T-cell (primary cell): Measurements from ENCODE around the gene PCDHA3. TPM values are rescaled to one million over a fixed set of nuclear protein-coding genes. Genes with fewer than 3 reads are reported as not detected.
"Not testable (repeated sequence)": the region's sequence is repeated elsewhere in the genome, so short reads cannot be mapped to it uniquely, and the experiment has no call there.

Experiments used
- ATAC-seq, 4 experiments: fragments of 200-7000 bp in 3 of 4; fragments of 150-1000 bp in 1 of 4; cut with Tn5 transposase; replicated peaks in 1 of 4; 1 replicate in 3 of 4; 2 replicates in 1 of 4; pipeline ENCODE4 v1.10.0; 2021; ENCODE audit warnings: moderate library complexity in 3 of 4, mild to moderate bottlenecking in 2 of 4, moderate number of reproducible peaks in 1 of 4
- CTCF ChIA-PET, 2 donors: fragments of 300-600 bp; sonication (Branson Sonifier 250); formaldehyde crosslinking; loops; one replicate each; lab custom pipeline; 2022; ENCODE audit warnings: antibody characterized with exemption in 2 of 2; lab: Charles Lee
- POLR2A ChIA-PET, 2 donors: fragments of 300-600 bp; sonication (Branson Sonifier 250); formaldehyde crosslinking; loops; one replicate each; lab custom pipeline; 2022; ENCODE audit warnings: antibody characterized with exemption in 2 of 2; lab: Charles Lee
- DNase-seq, 35 experiments: peaks; one replicate each; pipeline versions ENCODE4 v3.0.0 to v3.0.0-alpha.2; 2013 to 2023
- H3K27ac ChIP-seq: one replicate; pipeline ENCODE4 v1.5.1; 2013; ENCODE audit warnings: low read length
- H3K27me3 ChIP-seq, 2 experiments: replicated peaks in 1 of 2; 1 replicate in 1 of 2; 2 replicates in 1 of 2; pipeline versions ENCODE4 v1.6.1 to v1.7.0; 2013; ENCODE audit warnings: low read length in 1 of 2, mixed read lengths in 1 of 2; ENCODE audit not compliant: control insufficient read depth in 2 of 2, insufficient read depth in 2 of 2; ENCODE audit errors: extremely low read depth in 1 of 2
- H3K36me3 ChIP-seq, 2 donors: 1 replicate in 1 of 2; 2 replicates in 1 of 2; pipeline versions ENCODE4 v1.6.1 to v1.7.0; 2013; ENCODE audit warnings: low read length in 1 of 2; ENCODE audit not compliant: control insufficient read depth in 2 of 2, insufficient read depth in 1 of 2; ENCODE audit errors: extremely low read depth in 1 of 2
- H3K4me1 ChIP-seq, 2 experiments: 1 replicate in 1 of 2; 2 replicates in 1 of 2; pipeline versions ENCODE4 v1.6.1 to v1.7.0; 2013; ENCODE audit warnings: low read length in 2 of 2, mixed read lengths in 1 of 2; ENCODE audit not compliant: insufficient read depth in 2 of 2, control insufficient read depth in 1 of 2; ENCODE audit errors: extremely low read depth in 1 of 2
- H3K4me3 ChIP-seq, 2 donors: 1 replicate in 1 of 2; 2 replicates in 1 of 2; pipeline versions ENCODE4 v1.5.1 to v1.7.0; 2013; ENCODE audit warnings: mild to moderate bottlenecking in 2 of 2, low read length in 1 of 2, moderate library complexity in 1 of 2; ENCODE audit not compliant: control insufficient read depth in 1 of 2; ENCODE audit errors: extremely low read depth in 1 of 2
- H3K9me3 ChIP-seq: 2 replicates; pipeline ENCODE4 v1.7.0; 2013
- H3K27ac Mint-ChIP-seq, 2 donors: one replicate each; pipeline ENCODE4 v1.8.0; 2020 to 2021; ENCODE audit warnings: mild to moderate bottlenecking in 2 of 2, mixed read lengths in 2 of 2
- H3K27me3 Mint-ChIP-seq, 2 donors: one replicate each; pipeline ENCODE4 v1.8.0; 2021 to 2022; ENCODE audit warnings: mixed read lengths in 2 of 2
- H3K36me3 Mint-ChIP-seq: one replicate; pipeline ENCODE4 v1.8.0; 2021; ENCODE audit warnings: mixed read lengths
- H3K4me1 Mint-ChIP-seq, 3 donors: one replicate each; pipeline ENCODE4 v1.8.0; 2020 to 2022; ENCODE audit warnings: mixed read lengths in 3 of 3, mild to moderate bottlenecking in 1 of 3
- H3K4me3 Mint-ChIP-seq, 3 donors: one replicate each; pipeline ENCODE4 v1.8.0; 2020 to 2022; ENCODE audit warnings: mild to moderate bottlenecking in 3 of 3, mixed read lengths in 3 of 3, moderate library complexity in 3 of 3
- H3K9me3 Mint-ChIP-seq, 3 donors: one replicate each; pipeline ENCODE4 v1.8.0; 2020 to 2022; ENCODE audit warnings: mixed read lengths in 3 of 3
- WGBS: methylation state at CpG from one replicate; pipeline ENCODE4 v1.1.5; 2013; ENCODE audit warnings: missing lambda C conversion rate; ENCODE audit not compliant: insufficient coverage; 5-methylcytosine and 5-hydroxymethylcytosine counted together
- total RNA-seq, 35 experiments: library from RNA in 6 of 35; stranded (reverse) in 6 of 35; fragments of 120-200 nt in 1 of 35; gene quantifications; one replicate each; pipeline versions ENCODE4 v1.2.1 to v1.2.4 and lab custom pipeline; 2013 to 2026

The PCDHA3 gene
- total RNA-seq, 5 donors from 2014 or later (not counting 1 experiment from before 2014, with no cell fraction given), result not detected

DNA sequence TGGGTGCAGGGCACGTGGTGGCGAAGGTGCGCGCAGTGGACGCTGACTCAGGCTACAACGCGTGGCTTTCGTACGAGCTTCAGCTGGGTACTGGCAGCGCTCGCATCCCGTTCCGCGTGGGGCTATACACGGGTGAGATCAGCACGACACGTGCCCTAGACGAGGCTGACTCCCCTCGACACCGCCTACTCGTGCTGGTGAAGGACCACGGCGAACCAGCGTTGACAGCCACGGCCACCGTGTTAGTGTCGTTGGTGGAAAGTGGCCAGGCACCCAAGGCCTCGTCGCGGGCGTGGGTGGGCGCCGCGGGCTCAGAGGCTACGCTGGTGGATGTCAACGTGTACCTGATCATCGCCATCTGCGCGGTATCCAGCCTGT lies 4.2 kb upstream of the PCDHA3 start:
- no peaks in the 10 kb centered on the region for H3K36me3 ChIP-seq
- H3K9me3 Mint-ChIP-seq, result peaks cover 4 to 31% (median 30%) of the 10 kb centered on the region in 3 donors
- H3K27ac ChIP-seq, result no peak overlapping the region
- ChIA-PET POLR2A (no interaction called here), CTCF (no interaction called here)
- H3K4me1 Mint-ChIP-seq, result no peaks in the 10 kb centered on the region
- no peak for DNase-seq
- H3K9me3 ChIP-seq, result peaks cover 10% of the 10 kb centered on the region
- H3K27ac Mint-ChIP-seq, result no peak overlapping the region
- peak overlapping the region in 1 of 2 donors; percentile 15 for H3K4me3 ChIP-seq
- no peak overlapping the region for H3K4me3 Mint-ChIP-seq
- ATAC-seq, result no peak
- peaks cover 23 to 27% of the 10 kb centered on the region in 2 donors for H3K27me3 Mint-ChIP-seq
- H3K27me3 ChIP-seq, result peaks cover 0 to 27% of the 10 kb centered on the region in 2 experiments
- H3K4me1 ChIP-seq, result no peaks in the 10 kb centered on the region
- no peaks in the 10 kb centered on the region for H3K36me3 Mint-ChIP-seq
- WGBS, result 68% methylated on average over 39 of the region's 39 CpGs

DNA sequence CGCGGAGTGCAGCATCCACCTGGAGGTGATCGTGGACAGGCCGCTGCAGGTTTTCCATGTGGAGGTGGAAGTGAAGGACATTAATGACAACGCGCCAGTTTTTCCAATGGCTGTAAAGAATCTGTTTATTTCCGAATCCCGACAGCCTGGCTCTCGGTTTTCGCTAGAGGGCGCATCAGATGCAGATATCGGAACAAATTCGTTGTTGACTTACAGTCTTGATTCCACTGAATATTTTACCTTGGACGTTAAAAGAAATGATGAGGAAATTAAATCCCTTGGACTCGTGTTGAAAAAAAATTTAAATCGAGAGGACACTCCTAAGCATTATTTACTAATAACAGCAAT lies 611 bp downstream of the PCDHA3 start:
- peaks cover 22 to 26% of the 10 kb centered on the region in 2 donors for H3K27me3 Mint-ChIP-seq
- H3K36me3 ChIP-seq, result no peaks in the 10 kb centered on the region
- CTCF ChIA-PET, result no interaction called here
- ATAC-seq (no peak), DNase-seq (no peak)
- peaks cover 0 to 24% of the 10 kb centered on the region in 2 experiments for H3K27me3 ChIP-seq
- no peaks in the 10 kb centered on the region for H3K36me3 Mint-ChIP-seq
- H3K4me3 Mint-ChIP-seq, result no peak overlapping the region
- H3K4me3 ChIP-seq, result no peak overlapping the region
- no peaks in the 10 kb centered on the region for H3K4me1 Mint-ChIP-seq
- H3K27ac Mint-ChIP-seq, result no peak overlapping the region
- WGBS, result 43% methylated on average over 6 of the region's 16 CpGs
- POLR2A ChIA-PET, result no interaction called here
- no peak overlapping the region for H3K27ac ChIP-seq
- peaks cover 4% of the 10 kb centered on the region for H3K9me3 ChIP-seq
- H3K9me3 Mint-ChIP-seq, result peaks cover 9 to 32% (median 29%) of the 10 kb centered on the region in 3 donors
- no peaks in the 10 kb centered on the region for H3K4me1 ChIP-seq

- H3K4me1 ChIP-seq, POLR2A ChIA-PET, H3K36me3 ChIP-seq, H3K4me3 Mint-ChIP-seq, H3K36me3 Mint-ChIP-seq, H3K4me3 ChIP-seq, CTCF ChIA-PET, H3K9me3 ChIP-seq, ATAC-seq, H3K27ac ChIP-seq, H3K4me1 Mint-ChIP-seq, H3K27ac Mint-ChIP-seq, DNase-seq: not testable (repeated sequence)
- H3K9me3 Mint-ChIP-seq, result peaks cover 9 to 33% (median 33%) of the 10 kb centered on the region in 3 donors
- peaks cover 26 to 29% of the 10 kb centered on the region in 2 donors for H3K27me3 Mint-ChIP-seq
- WGBS, result 69% methylated on average over 45 of the region's 45 CpGs
- peaks cover 0 to 21% of the 10 kb centered on the region in 2 experiments for H3K27me3 ChIP-seq
Measured at GRCh38 chr5:140802381-140802780, 1.5 kb downstream of the PCDHA3 start.

DNA sequence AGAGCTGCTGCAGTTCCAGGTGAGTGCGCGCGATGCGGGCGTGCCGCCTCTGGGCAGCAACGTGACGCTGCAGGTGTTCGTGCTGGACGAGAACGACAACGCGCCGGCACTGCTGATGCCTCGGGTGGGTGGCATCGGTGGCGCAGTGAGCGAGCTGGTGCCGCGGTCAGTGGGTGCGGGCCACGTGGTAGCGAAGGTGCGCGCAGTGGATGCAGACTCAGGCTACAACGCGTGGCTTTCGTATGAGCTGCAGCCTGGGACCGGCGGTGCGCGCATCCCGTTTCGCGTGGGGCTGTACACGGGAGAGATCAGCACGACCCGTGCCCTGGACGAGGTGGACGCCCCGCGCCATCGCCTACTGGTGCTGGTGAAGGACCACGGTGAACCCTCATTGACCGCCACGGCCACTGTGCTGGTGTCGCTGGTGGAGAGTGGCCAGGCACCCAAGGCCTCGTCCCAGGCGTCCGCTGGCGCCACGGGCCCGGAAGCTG lies 2.0 kb downstream of the PCDHA3 start:
- CTCF ChIA-PET, result no interaction called here
- WGBS, result 61% methylated on average over 53 of the region's 53 CpGs
- H3K4me3 ChIP-seq, result no peak overlapping the region
- H3K4me1 Mint-ChIP-seq, result no peaks in the 10 kb centered on the region
- POLR2A ChIA-PET, result no interaction called here
- H3K9me3 Mint-ChIP-seq, result peaks cover 9 to 34% (median 32%) of the 10 kb centered on the region in 3 donors
- no peaks in the 10 kb centered on the region for H3K4me1 ChIP-seq
- peaks cover 26 to 28% of the 10 kb centered on the region in 2 donors for H3K27me3 Mint-ChIP-seq
- H3K36me3 ChIP-seq, result no peaks in the 10 kb centered on the region
- H3K4me3 Mint-ChIP-seq, result no peak overlapping the region
- DNase-seq (no peak), ATAC-seq (no peak)
- peaks cover 4% of the 10 kb centered on the region for H3K9me3 ChIP-seq
- no peak overlapping the region for H3K27ac ChIP-seq
- no peak overlapping the region for H3K27ac Mint-ChIP-seq
- peaks cover 0 to 19% of the 10 kb centered on the region in 2 experiments for H3K27me3 ChIP-seq
- no peaks in the 10 kb centered on the region for H3K36me3 Mint-ChIP-seq

DNA sequence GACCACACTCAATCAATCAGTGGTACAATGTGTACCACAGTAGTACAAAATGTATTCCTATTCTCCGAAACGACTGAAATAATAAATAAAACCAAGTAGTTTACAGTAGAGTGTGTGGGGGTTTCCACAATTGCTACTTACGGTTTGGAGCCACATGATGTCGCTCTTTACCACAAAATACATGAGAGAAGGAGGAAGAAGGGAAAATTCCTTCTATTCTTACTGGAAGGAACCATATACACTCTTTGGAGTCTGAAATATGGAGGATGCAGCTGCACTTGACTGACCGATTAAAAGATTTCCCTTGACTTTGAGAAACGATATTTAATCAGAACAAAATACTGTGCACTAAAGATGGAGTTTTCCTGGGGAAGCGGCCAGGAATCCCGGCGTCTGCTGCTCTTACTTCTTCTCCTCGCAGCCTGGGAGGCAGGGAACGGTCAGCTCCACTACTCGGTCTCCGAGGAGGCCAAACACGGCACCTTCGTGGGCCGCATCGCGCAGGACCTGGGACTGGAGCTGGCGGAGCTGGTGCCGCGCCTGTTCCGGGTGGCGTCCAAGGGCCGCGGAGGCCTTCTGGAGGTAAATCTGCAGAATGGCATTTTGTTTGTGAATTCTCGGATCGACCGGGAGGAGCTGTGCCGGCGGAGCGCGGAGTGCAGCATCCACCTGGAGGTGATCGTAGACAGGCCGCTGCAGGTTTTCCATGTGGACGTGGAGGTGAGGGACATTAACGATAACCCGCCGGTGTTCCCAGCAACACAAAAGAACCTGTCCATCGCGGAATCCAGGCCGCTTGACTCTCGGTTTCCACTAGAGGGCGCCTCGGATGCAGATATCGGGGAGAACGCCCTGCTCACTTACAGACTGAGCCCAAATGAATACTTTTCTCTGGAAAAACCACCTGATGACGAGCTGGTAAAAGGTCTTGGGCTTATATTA lies 6.2 kb downstream of the PCDHA3 start, which contains the start of gene PCDHA4:
Gene PCDHA4, plus strand, starts transcription at position 235 of the 942 bp plus-strand sequence.
- Histone ChIP-seq H3K27ac (no peak within 1 kb of the TSS), H3K4me3 (no peak within 1 kb of the TSS), H3K36me3 (no peaks in the 10 kb centered on the region), H3K27me3 (peaks cover 0 to 15% of the 10 kb centered on the region in 2 experiments), H3K9me3 (no peaks in the 10 kb centered on the region), H3K4me1 (no peaks in the 10 kb centered on the region)
- 37% methylated on average over 30 of the region's 47 CpGs for WGBS
- ATAC-seq, result no peak
- Mint-ChIP-seq H3K27ac (no peak within 1 kb of the TSS), H3K36me3 (no peaks in the 10 kb centered on the region), H3K9me3 (peaks cover 9 to 40% (median 21%) of the 10 kb centered on the region in 3 donors), H3K27me3 (peaks cover 21 to 23% of the 10 kb centered on the region in 2 donors), H3K4me3 (peak within 1 kb of the TSS in 1 of 3 donors; percentile 7), H3K4me1 (no peaks in the 10 kb centered on the region)
- peak in 1 of 35 experiments; percentile 3 for DNase-seq
- ChIA-PET CTCF (no interaction called here), POLR2A (no interaction called here)

GRCh38 chr5:140808241-140808888 lies 7.5 kb downstream of the PCDHA3 start:
- POLR2A ChIA-PET, H3K4me3 ChIP-seq, H3K36me3 ChIP-seq, ATAC-seq, H3K4me1 Mint-ChIP-seq, CTCF ChIA-PET, H3K9me3 ChIP-seq, H3K27me3 ChIP-seq, H3K4me1 ChIP-seq, H3K27ac Mint-ChIP-seq, H3K4me3 Mint-ChIP-seq, H3K27ac ChIP-seq, DNase-seq, H3K36me3 Mint-ChIP-seq: not testable (repeated sequence)
- peaks cover 23 to 25% of the 10 kb centered on the region in 2 donors for H3K27me3 Mint-ChIP-seq
- WGBS, result 79% methylated on average over 58 of the region's 62 CpGs
- H3K9me3 Mint-ChIP-seq, result peaks cover 14 to 47% (median 25%) of the 10 kb centered on the region in 3 donors
